Aorta (tissue), 5 donors: ENCODE data around the gene VAV2. TPM values are rescaled to one million over a fixed set of nuclear protein-coding genes. Genes with fewer than 3 reads are reported as not detected.
A peak's percentile ranks its signal among the peaks of the same experiment; 100 is the strongest.
"Not testable (repeated sequence)": the region's sequence is repeated elsewhere in the genome, so short reads cannot be mapped to it uniquely, and the experiment has no call there.

Experiments used
- ATAC-seq: fragments of 200-7000 bp; cut with Tn5 transposase; one replicate; pipeline ENCODE4 v1.9.1; 2022; ENCODE audit warnings: moderate library complexity; ENCODE audit not compliant: low FRiP score
- DNase-seq, 2 donors: peaks; one replicate each; pipeline ENCODE4 v3.0.0-alpha.2; 2020
- H3K27ac ChIP-seq, 2 donors: one replicate each; pipeline ENCODE4 v1.5.1; 2013; ENCODE audit warnings: low read length in 2 of 2, mild to moderate bottlenecking in 2 of 2, moderate library complexity in 2 of 2, control low read depth in 1 of 2, inconsistent platforms in 1 of 2, low read depth in 1 of 2
- H3K27me3 ChIP-seq, 2 donors: one replicate each; pipeline ENCODE4 v1.6.1; 2013; ENCODE audit warnings: control low read depth in 1 of 2, low read length in 1 of 2, mild to moderate bottlenecking in 1 of 2, moderate library complexity in 1 of 2; ENCODE audit not compliant: insufficient read depth in 2 of 2, control insufficient read depth in 1 of 2
- H3K36me3 ChIP-seq, 2 donors: one replicate each; pipeline ENCODE4 v1.6.1; 2013; ENCODE audit warnings: control low read depth in 1 of 2, low read length in 1 of 2, mild to moderate bottlenecking in 1 of 2; ENCODE audit not compliant: insufficient read depth in 2 of 2, control insufficient read depth in 1 of 2
- H3K4me1 ChIP-seq, 2 donors: one replicate each; pipeline ENCODE4 v1.6.1; 2013; ENCODE audit warnings: low read length in 2 of 2, control low read depth in 1 of 2, mild to moderate bottlenecking in 1 of 2, moderate library complexity in 1 of 2; ENCODE audit not compliant: insufficient read depth in 2 of 2, control insufficient read depth in 1 of 2
- H3K4me3 ChIP-seq, 2 donors: one replicate each; pipeline ENCODE4 v1.5.1; 2013; ENCODE audit warnings: low read length in 2 of 2, control low read depth in 1 of 2, mild to moderate bottlenecking in 1 of 2
- H3K9me3 ChIP-seq: one replicate; pipeline ENCODE4 v1.6.1; 2013; ENCODE audit warnings: mild to moderate bottlenecking, low read length; ENCODE audit not compliant: control insufficient read depth
- WGBS, 2 donors: extraction: QIAGEN DNeasy Blood & Tissue Kit; methylation state at CpG; one replicate each; pipeline ENCODE4 v1.1.7; 2013; 5-methylcytosine and 5-hydroxymethylcytosine counted together
- intact Hi-C, 2 donors: fragments of 100-400 bp; cut with DNase I; formaldehyde crosslinking; loops; one replicate each; pipeline versions ENCODE4 v1.14.2 to v1.15.0; 2022
- polyA plus RNA-seq, 2 donors: library from polyadenylated mRNA; stranded (reverse); fragments of 200-250 nt; gene quantifications; one replicate each; pipeline ENCODE4 v1.2.3, GENCODE V29; 2013
- total RNA-seq, 2 donors: library from RNA; stranded (reverse); fragmentation: NEBNext Ultra II Directional; extraction: Animal tissue kit (Norgen Biotek cat#: 25700); gene quantifications; one replicate each; pipeline ENCODE4 v1.2.1, GENCODE V29; 2021
- donor health status: healthy with polysubstance abuse.
- donor health status: Bipolar disorder and iron deficiency.
- donor health status: DM: no; HTN: no; CAD: no.
- donor health status: DM: no; HTN: no; CAD: no.
- donor health status: DM: yes; HTN: yes; CAD: no.

Gene VAV2
- total and polyA plus RNA-seq, 4 donors, result 9.0 to 25.4 (median 11.8) TPM

- H3K27me3 ChIP-seq, result no peaks in the 10 kb centered on the region
- intact Hi-C loops, result loop anchor here (1.0 kb wide), 1 partner anchor 200 kb away; no protein-coding TSS in a partner anchor
- H3K9me3 ChIP-seq, result no peaks in the 10 kb centered on the region
- 67 to 68% methylated on average over 16 of the region's 16 CpGs for WGBS, 2 donors
- ATAC-seq, result no peak
- no peaks in the 10 kb centered on the region for H3K4me1 ChIP-seq
- no peaks in the 10 kb centered on the region for H3K36me3 ChIP-seq
- no peak overlapping the region for H3K4me3 ChIP-seq
- no peak overlapping the region for H3K27ac ChIP-seq
- peak in 1 of 2 donors; percentile 51 for DNase-seq
These were observed 1.6 kb upstream of the VAV2 start for GRCh38 chr9:133993635-133994253.

GRCh38 chr9:133992780-133993634 is 883 bp upstream of the VAV2 start:
- intact Hi-C loops, result no loop called here
- H3K36me3 ChIP-seq, result no peaks in the 10 kb centered on the region
- H3K4me3 ChIP-seq, result peak overlapping the region; percentile 67 to 89
- no peaks in the 10 kb centered on the region for H3K27me3 ChIP-seq
- no peaks in the 10 kb centered on the region for H3K9me3 ChIP-seq
- ATAC-seq, result peak; percentile 88
- no peaks in the 10 kb centered on the region for H3K4me1 ChIP-seq
- DNase-seq, result peak; percentile 90 to 94
- WGBS, 2 donors, result 0% methylated on average over 47 to 74 of the region's 74 CpGs
- peak overlapping the region in 1 of 2 donors; percentile 83 for H3K27ac ChIP-seq

- Histone ChIP-seq H3K27ac (peak overlapping the region in 1 of 2 donors; percentile 29), H3K4me1 (no peaks in the 10 kb centered on the region), H3K4me3 (peak overlapping the region; percentile 67 to 89), H3K36me3 (no peaks in the 10 kb centered on the region), H3K27me3 (no peaks in the 10 kb centered on the region), H3K9me3 (no peaks in the 10 kb centered on the region)
- ATAC-seq, result no peak
- intact Hi-C loops, result no loop called here
- 0 to 1% methylated on average over 76 to 82 of the region's 82 CpGs for WGBS, 2 donors
- peak; percentile 56 to 81 for DNase-seq
These were observed 756 bp downstream of the VAV2 start for GRCh38 chr9:133991214-133991921.

- Histone ChIP-seq H3K9me3 (no peaks in the 10 kb centered on the region), H3K4me1 (no peaks in the 10 kb centered on the region), H3K27me3 (no peaks in the 10 kb centered on the region), H3K27ac (peak overlapping the region in 1 of 2 donors; percentile 29), H3K4me3 (peak overlapping the region; percentile 67 to 89), H3K36me3 (no peaks in the 10 kb centered on the region)
- WGBS, 2 donors, result 37 to 39% methylated on average over 30 to 31 of the region's 31 CpGs
- intact Hi-C loops, result no loop called here
- ATAC-seq (peak; percentile 41), DNase-seq (peak; percentile 77 to 89)
These were observed 1.5 kb downstream of the VAV2 start for GRCh38 chr9:133990366-133991213.

- ATAC-seq (no peak), DNase-seq (peak; percentile 18 to 72)
- Histone ChIP-seq H3K4me1 (no peaks in the 10 kb centered on the region), H3K9me3 (no peaks in the 10 kb centered on the region), H3K27ac (no peak overlapping the region), H3K27me3 (no peaks in the 10 kb centered on the region), H3K36me3 (no peaks in the 10 kb centered on the region), H3K4me3 (no peak overlapping the region)
- WGBS, 2 donors, result 88 to 93% methylated on average over 24 of the region's 24 CpGs
- intact Hi-C loops, result no loop called here
These were observed 2.3 kb downstream of the VAV2 start for GRCh38 chr9:133989625-133990365.

- WGBS, 2 donors, result 94 to 95% methylated on average over 14 of the region's 14 CpGs
- H3K27me3 ChIP-seq, ATAC-seq, H3K9me3 ChIP-seq, H3K4me1 ChIP-seq, H3K36me3 ChIP-seq, H3K4me3 ChIP-seq, H3K27ac ChIP-seq, intact Hi-C loops: not testable (repeated sequence)
- peak; percentile 35 to 40 for DNase-seq
These were observed 3.4 kb downstream of the VAV2 start for GRCh38 chr9:133988771-133989170.

GRCh38 chr9:133987946-133988665 is 4.0 kb downstream of the VAV2 start:
- intact Hi-C loops, result no loop called here
- Histone ChIP-seq H3K27me3 (no peaks in the 10 kb centered on the region), H3K36me3 (no peaks in the 10 kb centered on the region), H3K9me3 (no peaks in the 10 kb centered on the region), H3K4me1 (no peaks in the 10 kb centered on the region), H3K4me3 (no peak overlapping the region), H3K27ac (no peak overlapping the region)
- WGBS, 2 donors, result 87 to 89% methylated on average over 16 of the region's 16 CpGs
- ATAC-seq, result no peak
- peak; percentile 13 to 42 for DNase-seq
